Measurements from ENCODE around the gene IL1RAP. TPM values are rescaled to one million over a fixed set of nuclear protein-coding genes. Genes with fewer than 3 reads are reported as not detected.

Gene IL1RAP
- total RNA-seq, 1 donor from 2014 or later, result 10.8 TPM

Other genes with a start within 250 kb of the IL1RAP start
- gene CLDN1, start 191.6 kb upstream of the IL1RAP start, total RNA-seq, result 305 and 316 TPM in 2 replicates
- gene CLDN16, start 125.9 kb upstream of the IL1RAP start, total RNA-seq, result 10.9 and 12.0 TPM in 2 replicates
- not detected in 2 replicates for gene TMEM207, start 64.2 kb upstream of the IL1RAP start, total RNA-seq